GM19238 (cell line): ENCODE data around the gene SDC4.
A peak's percentile ranks its signal among the peaks of the same experiment; 100 is the strongest.

Experiments
- DNase-seq: peaks from one replicate; pipeline ENCODE4 v3.0.0; 2011; ENCODE audit warnings: low spot score; ENCODE audit not compliant: insufficient read length

SDC4 gene

GRCh38 chr20:45343532-45344167 lies 4.6 kb downstream of the SDC4 start:
- DNase-seq, result no peak

DNA sequence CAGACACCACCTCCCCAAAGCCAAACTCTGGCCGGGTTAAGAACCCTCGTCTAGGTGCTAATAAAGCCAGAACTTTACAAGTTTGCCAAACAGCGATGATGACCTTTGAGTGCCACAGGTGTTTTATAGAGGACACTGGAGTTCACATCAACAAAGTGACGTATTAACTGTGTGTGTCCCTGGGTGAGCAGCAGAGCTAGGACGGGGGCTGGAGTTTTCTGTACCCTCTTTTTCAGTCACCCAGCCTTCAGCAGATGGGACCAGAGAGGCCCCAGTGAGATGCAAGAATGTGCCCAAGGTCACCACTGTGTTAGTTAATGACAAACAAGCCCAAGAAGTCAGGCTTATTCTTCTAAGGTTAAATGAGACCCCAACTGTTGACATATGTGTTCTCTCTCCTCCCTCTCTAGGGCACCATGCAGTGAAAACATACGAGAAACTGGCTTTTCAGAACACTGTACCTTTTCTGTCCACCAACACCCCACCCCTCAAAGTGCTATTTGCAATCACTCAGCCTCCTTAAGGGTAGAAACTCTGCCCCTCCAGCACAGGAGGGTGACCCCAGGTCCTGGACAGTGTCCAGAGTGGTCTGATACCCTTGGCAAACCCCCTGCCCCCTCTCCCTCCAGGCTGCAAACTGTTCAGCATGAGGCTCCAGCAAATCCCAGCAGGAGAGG lies 5.2 kb downstream of the SDC4 start:
- no peak for DNase-seq

DNA sequence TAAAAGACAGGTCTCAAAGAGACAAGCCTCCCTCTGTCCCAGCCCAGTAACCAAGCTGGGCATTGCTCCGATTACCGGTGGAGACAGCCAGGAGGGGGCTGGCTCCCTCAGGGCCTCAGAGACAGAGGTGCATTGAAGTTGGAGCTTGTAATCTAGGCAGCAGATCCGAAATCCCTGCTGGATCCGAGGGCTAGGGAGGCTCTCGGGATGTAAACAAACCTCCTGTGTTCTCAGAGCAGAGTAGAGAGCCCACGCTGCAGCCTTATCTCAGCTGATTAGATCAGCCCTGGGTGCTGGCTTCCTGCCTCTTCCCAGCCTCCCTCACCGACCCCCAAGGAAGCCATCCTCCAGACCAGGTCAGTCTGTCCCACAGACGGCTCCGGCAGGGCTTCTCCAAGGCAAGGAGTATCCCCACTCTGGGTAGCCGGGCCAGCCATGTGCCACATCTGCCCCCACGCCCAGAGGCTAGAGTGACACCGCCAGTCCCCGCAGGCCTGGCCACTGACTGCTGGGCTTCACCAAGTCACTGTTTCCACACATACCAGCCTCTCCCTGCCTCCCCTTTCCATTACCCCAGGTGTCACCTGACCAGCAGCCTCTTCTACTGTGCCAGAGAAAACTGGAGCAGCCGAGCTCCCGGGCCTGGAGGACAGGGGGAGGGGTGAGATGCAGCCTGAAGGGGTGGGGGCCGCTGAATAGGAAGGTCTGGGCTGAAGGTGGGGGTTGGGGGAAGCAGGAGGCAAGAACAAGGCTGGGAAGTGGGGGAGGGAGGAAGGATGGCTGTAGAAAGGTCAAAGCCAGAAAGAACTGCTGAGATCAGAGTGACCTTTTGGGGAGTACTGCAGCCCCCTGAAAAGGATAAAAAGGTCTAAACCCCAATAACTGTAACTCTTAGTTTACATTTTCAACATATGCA lies 6.0 kb downstream of the SDC4 start:
- no peak for DNase-seq

GRCh38 chr20:45341579-45341938 lies 6.7 kb downstream of the SDC4 start:
- no peak for DNase-seq

GRCh38 chr20:45340951-45341350 lies 7.3 kb downstream of the SDC4 start:
- no peak for DNase-seq

DNA sequence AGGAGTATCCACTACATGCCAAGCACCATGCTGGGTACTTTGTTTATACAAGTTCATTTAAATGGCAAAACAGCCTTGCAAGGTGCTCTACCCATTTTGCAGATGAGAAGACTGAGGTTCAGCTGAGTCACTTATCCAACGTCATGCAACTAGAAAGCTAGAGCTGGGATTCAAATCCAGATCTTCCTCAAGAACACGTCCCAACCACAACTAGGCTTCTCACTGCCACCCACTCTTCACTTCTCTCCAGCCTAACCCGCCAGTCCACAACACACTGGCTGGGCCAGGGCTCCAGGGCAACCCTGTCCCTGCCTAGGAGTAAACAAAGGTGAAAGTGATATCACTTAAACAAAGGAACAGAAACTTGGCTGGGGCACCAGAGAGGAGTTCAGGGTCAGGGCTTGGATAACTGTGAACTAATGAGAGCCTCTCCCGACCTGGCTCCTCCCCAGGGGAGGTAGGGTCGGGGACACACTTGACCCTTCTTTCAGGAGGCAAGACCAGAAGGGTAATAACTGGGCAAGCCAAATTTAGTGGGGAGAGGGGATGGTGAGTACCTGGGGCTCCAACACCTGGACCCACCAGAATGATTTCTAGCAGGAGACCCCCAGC lies 7.9 kb downstream of the SDC4 start:
- DNase-seq, result no peak

GRCh38 chr20:45339799-45340198 lies 8.4 kb downstream of the SDC4 start:
- DNase-seq, result no peak

DNA sequence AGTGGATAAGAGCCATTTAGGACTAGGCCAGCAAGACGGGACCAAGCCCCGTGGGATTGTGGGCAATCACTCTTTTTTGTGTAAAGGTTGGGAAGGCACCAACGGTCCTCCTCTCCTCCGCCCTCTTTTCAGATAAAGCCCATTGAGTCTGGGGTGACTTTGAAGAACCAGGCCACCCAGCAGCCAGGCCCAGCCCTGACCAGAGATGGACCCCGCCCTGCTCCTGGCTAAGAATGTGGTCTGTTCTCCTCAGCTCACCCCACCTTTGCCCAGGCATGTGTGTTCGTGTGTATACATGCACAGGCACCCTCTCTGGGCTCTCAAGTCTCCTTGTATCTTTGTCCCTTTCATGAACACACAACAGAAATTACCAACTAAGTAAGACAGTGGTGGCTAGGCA lies 9.1 kb downstream of the SDC4 start:
- DNase-seq, result no peak

- DNase-seq, result no peak
Observed at GRCh38 chr20:45338121-45339030, 9.8 kb downstream of the SDC4 start.

DNA sequence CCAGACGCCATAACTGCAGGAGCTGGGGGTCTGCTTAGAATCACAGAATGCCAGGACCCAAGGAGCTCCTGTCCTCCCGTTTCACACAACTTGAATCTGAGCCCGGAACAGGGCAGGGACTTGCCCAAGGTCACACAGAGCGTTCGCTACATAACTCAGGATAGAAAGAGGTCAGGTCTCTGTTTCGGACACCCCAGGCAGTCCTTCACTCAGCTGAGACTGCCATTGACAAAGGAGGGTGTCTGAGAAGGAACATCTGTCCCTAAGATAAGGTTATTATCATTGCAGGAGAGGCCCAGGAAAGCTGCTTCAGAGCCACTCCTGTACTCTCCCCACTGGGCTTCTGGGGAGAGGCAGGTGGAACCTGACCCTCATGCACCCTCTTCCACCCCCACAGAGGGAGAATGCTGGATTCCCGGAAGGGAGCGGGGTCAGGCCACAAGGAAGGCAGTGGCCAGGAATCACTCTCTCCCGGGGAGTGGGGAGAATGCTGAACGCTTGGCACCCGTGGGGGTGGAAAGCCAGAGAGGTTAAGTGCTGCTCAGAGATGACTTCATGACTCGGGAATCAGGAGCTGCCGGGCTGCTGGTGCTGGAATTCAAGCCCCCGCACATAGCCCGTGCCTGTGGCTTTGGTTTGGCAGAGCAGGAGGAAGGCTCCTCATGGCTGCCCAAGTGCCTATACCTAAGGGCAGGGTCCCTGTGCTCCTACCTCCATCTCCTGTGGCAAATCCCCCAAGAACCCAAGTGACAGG lies 10.7 kb downstream of the SDC4 start:
- DNase-seq, result no peak

DNA sequence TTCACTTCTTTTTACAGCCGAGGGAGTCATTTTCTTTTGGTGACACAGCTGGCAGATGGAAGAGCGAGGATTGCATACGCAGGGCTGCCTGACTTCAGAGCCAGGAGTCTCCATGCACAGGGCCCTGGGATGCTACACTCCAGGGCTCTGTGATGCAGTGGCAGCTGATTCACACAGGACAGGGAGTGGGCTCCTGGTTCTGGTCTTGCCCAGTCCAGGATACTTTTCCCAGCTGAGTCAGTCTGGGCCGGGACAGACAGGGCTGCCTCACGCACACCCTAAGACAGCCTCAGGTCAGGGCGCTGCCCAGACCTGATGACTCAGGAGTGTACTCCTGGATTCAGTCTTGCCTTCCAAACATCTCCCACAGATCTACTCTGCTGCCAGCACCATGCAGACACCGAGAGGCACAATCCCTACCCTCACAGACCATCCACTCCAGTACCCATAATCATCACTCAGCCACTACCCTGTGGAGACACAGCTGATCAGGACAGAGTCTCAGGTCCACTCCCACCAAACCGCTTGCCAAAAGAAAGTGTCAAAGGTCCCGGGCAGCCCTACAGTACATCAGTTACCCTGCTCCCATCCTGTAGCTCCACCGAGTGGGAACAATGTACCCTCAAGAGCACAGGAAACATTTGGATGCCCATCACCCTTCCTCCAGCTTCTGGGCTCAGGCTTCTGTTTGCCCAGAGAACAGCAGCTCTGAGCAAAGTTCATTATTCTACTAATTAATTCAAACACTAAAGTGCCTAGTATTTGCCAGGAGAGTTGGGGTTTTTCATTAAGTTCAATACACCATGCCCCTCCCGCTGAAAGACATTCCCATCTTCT lies 11.5 kb downstream of the SDC4 start:
- no peak for DNase-seq

- DNase-seq, result no peak
Observed at GRCh38 chr20:45330476-45330875, 17.7 kb downstream of the SDC4 start.

GRCh38 chr20:45329497-45330319 lies 18.5 kb downstream of the SDC4 start:
- DNase-seq, result no peak

- no peak for DNase-seq
Observed at GRCh38 chr20:45328451-45328850, 19.8 kb downstream of the SDC4 start.

DNA sequence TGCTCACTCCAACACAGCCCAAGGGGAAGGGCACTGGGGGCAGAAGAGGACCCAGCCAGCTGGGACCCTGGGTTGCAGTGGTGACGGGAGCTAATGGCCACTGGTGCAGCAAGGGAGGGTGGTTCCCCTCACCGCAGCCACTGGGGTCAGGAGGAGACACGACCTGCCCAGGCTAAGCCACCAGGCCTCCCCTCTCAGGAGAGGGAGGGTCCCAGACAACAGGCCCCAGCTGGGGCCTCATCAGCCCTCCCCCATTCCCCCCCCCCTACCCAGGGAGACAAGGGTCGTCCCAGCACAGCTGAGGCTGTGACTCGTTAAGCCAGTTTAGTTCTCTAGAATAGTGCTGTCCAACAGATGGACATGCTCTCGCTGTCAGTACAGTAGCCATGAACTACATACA lies 22.9 kb downstream of the SDC4 start:
- no peak for DNase-seq

GRCh38 chr20:45323731-45324130 lies 24.5 kb downstream of the SDC4 start:
- no peak for DNase-seq

GRCh38 chr20:45322952-45323383 lies 25.3 kb downstream of the SDC4 start:
- DNase-seq, result no peak

DNA sequence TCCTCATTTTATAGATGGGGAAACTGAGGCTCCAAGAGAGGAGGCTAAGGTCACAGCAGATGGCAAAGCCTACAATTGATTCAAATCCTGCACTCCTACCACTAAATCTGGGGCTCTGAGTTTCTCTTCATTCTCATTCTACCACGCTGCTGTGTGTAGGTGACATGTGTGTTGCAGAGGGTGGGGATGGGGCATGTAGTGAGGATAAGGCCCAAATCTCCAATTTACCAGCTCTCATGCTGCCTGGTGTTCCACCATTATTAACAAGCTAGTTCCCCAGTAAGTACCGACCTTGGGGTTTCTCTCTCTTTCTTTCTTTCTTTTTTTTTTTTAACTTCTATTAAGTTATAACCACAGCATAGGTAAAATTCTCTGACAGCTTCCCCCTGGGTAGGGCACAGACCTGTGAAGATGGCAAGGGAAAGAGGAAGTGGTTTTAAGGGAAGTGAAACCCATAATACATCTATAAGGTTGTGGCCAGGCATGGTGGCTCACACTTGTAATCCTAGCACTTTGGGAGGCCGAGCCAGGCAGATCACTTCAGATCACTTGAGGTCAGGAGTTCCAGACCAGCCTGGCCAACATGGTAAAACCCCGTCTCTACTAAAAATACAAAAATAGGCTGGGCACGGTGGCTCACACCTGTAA lies 27.2 kb downstream of the SDC4 start:
- peak; percentile 32 for DNase-seq
